ENCODE data around the gene GLT1D1.

The GLT1D1 gene

GRCh38 chr12:128856035-128856790, 2.9 kb downstream of the GLT1D1 start:
- no peak for FAIRE-seq

DNA sequence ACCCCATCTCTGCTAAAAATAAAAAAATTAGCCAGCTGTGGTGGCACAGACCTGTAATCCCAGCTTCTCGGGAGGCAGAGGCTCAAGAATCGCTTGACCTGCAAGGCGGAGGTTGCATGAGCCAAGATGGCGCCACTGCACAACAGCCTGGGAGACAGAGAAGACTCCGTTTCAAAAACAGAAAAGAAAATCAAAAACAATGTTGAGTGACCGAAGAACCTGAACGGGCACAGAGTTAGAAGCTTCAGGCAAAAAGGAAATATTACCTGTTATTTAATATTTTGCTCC, 3.5 kb downstream of the GLT1D1 start:
- no peak for FAIRE-seq

GRCh38 chr12:128857133-128857763, 4.0 kb downstream of the GLT1D1 start:
- FAIRE-seq = no peak

- no peak for FAIRE-seq
Measured at GRCh38 chr12:128859311-128859710, 6.0 kb downstream of the GLT1D1 start.

DNA sequence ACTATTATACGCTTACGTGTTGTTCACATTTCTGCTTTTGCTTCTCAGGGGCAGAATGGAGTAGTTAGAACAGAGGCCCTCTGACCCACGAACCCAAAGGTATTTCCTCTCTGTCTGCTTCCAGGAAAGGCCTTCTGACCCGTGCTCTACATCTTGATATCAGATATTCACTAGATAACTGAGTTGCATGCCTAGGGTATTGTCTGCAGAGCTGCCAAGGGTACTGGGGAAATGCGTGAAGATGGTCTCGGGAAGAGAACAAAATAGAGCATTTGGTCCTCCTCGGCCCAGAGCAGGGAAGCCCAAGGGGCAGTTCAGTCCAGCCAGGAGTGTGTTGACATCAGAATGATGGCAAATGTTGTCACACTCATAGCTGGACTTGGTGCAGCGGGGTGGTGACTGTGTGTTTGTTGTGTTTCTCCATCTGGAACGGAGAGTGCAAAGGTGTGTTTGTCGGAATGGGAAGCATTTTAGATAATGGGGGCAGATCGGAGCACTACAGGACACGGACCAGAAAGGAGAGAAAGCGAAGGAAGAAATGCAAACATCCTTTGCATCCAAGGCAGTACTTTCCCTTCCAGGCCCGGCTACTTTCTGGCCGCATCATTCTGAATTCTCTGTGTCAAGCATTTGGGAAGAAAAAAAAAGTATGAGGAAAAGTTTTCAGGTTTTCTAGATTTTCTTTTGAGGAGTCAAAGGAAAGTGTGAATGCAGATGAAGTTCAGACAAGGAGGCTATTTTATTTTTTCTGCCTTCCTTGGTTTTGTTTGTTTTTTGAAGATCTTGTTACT, 8.1 kb downstream of the GLT1D1 start:
- FAIRE-seq = no peak

- FAIRE-seq = no peak
Measured at GRCh38 chr12:128863957-128864356, 10.7 kb downstream of the GLT1D1 start.

GRCh38 chr12:128864516-128865186, 11.4 kb downstream of the GLT1D1 start:
- no peak for FAIRE-seq

DNA sequence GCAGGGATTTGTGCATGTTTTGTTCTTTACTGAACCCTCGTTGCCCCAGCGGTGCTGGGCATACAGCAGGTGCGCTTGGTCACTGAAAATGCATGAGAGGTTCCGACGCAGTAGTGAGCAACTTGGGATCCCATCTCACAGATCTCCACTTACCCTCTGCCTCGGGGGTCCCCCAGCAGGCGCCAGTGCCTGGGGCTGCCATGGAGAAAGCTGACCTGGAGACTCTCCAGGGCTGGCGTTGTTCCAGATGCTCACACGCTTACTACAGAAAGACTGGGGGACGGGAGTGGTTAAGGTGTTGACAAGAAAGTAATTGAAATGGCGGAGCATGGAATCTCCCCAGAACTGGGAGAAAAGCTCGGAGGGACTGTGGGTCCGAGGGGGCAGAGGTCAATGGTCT, 14.2 kb downstream of the GLT1D1 start:
- FAIRE-seq = no peak

DNA sequence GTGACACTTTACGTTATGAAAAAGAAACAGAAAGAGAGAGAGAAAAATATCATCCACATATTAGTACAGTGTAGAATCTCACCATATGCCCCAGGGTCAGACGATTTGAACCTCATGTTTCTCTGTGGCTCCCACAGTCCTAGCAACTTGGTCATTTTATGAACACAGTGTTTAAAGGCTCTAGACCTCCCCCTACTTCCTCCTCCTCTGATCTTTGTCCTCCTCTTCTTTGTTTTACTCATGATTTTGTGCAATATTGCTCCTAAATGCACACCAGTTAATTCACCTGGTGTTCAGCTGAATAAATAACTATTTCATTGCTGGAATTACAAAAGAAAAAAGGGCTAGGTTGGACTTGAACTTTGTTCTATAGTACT, 18.2 kb downstream of the GLT1D1 start:
- FAIRE-seq = no peak

GRCh38 chr12:128872303-128872702, 19.0 kb downstream of the GLT1D1 start:
- no peak for FAIRE-seq

- FAIRE-seq = no peak
Measured at GRCh38 chr12:128876559-128876958, 23.3 kb downstream of the GLT1D1 start.

DNA sequence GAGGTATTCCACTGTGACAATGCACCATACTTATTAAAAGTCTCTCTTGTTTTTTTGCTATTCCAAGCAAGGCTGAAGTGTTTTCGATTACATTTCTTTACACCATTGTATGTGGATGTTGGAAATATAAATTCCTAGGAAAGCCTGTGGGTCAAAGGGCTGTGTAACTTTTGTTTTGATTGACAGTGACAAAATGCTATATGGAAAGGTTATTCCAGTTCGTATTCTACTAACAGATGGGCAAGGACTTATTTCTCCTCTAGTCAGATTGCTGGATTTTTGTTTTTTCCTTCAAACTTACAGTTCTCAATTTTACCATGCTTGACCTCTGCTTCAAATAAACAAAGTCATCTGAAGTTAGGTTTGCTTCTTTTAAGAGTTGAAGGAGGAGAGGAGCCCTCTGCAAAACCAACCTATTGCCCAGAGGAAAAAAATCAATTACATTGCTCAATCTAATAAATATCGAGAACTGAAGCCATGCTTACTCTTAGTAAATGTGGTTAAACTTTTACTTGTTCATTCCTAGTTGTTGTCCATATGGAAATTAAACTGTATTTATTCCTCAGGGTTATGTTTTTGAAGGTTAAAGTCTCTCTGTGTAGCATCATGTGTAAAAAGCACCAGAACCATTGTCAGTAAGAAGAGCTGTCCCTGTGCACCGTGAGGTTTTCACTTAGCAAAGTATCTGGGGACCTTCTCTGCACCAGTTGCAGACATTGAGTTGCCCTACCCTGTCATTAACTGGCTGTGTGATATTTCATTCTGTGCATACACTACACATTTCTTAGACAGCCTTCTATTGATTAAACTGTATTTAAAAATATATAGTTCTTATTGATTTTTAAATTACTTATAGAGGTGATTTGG, 26.9 kb downstream of the GLT1D1 start:
- no peak for FAIRE-seq

- no peak for FAIRE-seq
Measured at GRCh38 chr12:128891856-128892255, 38.6 kb downstream of the GLT1D1 start.

DNA sequence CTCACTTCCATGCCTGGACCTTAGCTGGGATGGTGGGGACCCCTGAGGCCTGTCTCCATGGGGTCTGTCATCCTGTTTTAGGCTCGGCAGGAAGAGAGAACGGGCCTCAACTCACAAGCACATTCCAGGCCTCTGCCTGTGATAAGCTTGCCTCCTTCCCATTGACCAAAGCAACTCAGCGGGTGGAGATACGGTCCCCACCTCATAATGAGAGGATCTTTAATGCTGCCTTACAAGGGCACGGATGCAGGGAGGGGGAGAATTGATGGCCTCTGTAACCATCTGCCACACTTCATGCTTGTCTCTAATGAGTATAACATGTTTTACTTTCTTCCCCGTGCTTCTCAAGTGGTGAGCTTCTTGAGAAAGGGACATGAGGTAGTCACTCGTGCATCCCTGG, 50.0 kb downstream of the GLT1D1 start:
- FAIRE-seq = no peak

DNA sequence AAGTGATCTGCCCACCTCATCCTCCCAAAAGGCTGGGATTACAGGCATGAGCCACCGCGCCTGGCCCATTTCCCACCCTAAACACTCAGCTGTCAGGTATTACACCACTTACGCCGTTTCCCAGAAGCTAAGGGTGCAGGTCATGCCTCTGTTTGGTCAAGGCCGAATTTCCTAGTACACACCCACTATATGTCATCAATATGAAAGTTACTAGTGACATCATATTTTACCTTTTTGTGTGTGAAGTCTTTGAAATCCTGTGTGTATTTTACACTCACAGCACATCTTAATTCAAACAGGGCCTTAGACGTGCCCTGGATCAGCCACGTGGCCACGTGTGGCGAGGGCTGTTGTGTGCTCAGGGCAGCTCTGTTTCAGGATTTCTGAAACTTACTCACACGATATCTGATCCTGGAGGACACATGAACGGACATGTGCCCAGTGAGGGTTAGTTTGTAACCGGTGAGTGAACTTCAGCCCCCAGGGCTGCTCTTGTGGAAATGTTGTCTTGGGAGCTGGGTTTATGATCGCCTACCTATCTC, 51.8 kb downstream of the GLT1D1 start:
- FAIRE-seq = no peak

- no peak for FAIRE-seq
Measured at GRCh38 chr12:128906485-128907137, 53.3 kb downstream of the GLT1D1 start.

DNA sequence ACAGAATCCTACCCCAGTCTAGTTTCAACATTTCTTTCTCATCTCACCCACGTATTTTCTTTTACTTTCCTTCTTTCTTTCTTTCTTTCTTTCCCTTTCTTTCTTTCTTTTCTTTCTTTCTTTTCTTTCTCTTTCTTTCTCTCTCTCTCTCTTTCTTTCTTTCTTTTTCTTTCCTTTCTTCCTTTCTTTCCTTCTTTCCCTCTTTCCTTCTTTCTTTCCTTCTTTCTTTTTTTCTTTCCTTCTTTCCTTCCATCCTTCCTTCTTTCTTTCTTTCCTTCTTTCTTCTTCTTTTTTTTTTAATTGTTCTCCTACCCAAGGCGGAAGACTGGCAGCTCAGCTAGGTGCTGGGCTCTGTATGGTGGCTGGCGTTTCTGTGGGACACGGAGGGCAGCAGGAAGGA, 55.0 kb downstream of the GLT1D1 start:
- FAIRE-seq = no peak

GRCh38 chr12:128909653-128910052, 56.4 kb downstream of the GLT1D1 start:
- FAIRE-seq = no peak

DNA sequence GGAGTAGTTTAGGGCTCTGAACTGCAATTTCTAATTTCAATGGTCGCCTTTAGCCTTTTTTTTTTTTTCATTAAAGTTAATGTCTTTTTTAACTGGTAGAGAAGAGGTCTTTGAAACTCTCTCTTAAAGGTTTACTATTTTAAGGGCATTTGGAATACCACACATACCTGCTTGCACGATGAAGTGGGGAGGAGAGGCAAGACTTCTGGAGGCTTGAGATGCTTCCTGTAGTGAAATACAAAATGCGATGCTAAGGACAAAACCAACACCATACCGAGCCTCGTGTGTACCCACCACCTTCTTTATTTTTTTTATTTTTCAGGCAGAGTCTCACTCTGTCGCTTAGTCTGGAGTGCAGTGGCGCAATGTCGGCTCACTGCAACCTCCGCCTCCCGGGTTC, 57.4 kb downstream of the GLT1D1 start:
- FAIRE-seq = no peak

- no peak for FAIRE-seq
Measured at GRCh38 chr12:128911861-128912260, 58.6 kb downstream of the GLT1D1 start.

GRCh38 chr12:128914908-128915563, 61.8 kb downstream of the GLT1D1 start:
- no peak for FAIRE-seq
